HG03139 (cell line): Measurements from ENCODE around the gene OSCP1.

ENCODE experiments used
- ATAC-seq: cut with Tn5 transposase; IDR thresholded peaks from one replicate; pipeline ENCODE4 v1.9.1; 2021; ENCODE audit not compliant: unreplicated experiment

Gene OSCP1

DNA sequence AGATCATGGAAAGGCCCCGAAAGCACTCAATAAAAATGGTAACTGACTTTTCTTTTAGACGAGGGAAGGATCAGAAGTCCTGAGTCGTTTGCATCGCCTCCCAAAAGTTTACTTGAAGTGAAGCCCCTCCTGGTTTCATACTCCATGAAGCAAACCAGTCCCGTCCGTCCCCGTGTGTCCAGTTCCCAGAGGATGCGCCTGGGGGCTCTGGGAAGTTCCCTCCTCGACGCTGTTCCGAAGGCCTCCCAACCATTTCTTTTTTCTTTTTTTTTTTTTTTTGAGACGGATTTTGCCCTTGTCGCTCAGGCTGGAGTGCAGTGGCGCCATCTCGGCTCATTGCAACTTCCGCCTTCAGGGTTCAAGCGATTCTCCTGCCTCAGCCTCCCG lies 661 bp upstream of the OSCP1 start:
- ATAC-seq = no peak

DNA sequence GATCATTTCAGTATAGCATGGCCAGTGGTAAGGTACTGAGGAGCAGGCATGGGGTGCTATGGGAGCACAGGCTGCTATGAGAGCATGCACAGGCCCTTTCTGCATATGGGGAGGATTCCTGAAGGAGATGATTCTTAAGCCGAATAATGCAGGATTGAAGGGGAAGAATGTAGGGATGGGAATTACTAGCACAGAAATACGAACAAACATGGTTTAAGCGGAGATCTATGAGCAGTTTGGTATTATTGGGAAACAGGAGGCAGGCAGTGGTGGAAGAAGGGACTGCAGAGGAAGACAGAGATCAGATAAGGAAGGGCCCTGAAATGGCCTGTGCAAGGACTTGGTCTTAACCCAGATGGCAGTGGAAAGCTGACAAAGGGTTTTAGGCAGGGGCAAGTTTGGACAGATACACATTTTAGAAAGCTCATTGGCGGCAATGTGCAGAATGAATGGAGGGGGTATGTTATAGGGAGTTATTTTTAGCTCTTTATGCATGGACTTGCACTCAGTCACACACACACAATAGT lies 1.7 kb downstream of the OSCP1 start:
- ATAC-seq = no peak

DNA sequence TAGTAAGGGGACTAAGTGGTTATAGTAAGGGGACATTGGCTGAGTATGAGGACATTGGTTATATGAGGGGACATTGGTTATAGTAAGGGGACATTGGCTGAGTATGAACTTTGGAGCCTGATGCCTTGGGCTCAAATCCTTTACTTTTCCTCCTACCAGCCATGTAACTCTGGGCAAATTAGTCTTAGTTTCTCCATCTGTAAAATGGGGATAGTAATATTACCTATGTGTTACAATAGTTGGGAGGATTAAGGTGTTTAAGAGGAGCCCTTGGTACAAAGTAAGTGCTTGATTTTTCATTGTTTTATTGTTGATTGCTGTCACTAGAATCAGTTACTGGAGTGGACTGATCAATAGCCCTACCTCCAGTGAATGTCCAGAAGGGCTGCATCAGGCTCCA lies 2.8 kb downstream of the OSCP1 start:
- ATAC-seq = no peak

DNA sequence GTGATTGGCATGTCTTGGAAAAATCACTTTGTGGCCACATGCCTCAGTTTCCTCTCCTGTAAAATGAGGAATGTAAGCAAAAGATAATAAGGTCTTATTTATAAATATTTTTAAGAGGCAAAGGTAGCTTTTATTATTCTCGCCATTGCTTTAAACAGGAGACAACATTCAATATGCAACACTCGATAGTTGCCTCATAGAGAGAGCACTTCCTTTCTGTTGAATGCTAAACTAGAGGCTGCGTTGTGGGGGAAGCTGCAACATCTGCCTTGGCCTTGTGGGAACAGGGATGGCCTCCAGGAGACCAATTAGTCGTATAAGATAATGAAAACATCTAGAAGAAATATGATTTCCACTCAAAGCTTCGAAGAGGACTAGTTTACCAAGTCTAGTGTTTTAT lies 3.5 kb downstream of the OSCP1 start:
- ATAC-seq = no peak

DNA sequence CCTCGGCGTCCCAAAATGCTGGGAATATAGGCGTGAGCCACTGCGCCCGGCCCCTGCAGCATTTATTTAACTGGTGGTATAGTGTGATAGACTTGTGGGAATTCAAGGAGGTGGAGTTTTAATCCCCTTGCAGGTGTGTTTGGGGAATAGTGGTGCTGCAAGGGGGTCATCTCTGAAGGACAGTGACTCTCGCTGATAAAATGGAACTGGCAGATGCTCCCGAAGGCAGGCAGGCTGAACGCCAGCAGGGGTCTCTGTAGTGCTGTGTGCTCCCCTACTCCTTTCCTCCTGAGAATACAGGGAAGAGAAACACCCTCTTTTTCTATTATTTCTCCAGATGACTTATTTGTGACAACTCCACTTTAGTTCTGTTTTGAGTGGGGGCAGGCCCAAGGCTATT lies 4.0 kb downstream of the OSCP1 start:
- no peak for ATAC-seq

DNA sequence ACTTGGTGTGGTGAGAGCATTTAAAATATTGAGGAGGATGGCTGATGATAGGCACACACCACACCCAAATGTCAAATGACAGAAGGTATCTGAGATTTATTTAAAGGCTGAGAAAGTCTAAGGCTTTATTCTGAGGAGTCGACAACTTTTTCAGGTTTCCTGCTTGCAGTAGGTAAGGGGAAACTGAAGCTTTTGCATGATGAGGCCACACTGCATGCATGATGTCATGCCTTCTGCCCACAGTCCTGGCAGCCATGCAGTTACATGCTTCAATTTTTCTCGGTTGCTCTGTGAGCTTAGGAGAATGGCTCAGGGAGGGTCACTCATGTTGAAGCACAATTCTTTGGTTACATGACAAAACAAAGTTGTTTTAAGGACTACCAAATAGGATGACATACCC lies 7.0 kb downstream of the OSCP1 start:
- no peak for ATAC-seq

DNA sequence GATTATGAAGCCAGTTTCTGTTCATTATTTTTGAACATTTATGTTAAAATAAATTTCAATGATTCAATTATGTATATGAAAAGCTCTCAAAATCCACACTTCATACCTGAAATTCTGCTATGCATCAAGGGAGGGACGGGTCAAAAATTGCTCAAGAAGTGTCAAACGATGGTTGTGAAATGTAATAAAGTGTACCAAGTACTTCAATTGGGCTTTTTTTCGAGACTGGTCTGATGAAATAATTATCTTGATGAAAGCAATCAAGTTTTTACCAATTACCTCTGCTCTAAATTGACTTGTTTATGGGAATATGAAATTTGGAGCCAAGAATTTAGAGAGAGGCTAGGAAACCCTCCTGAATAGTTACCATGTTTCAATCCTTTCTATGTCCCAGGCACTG lies 7.9 kb downstream of the OSCP1 start:
- no peak for ATAC-seq

DNA sequence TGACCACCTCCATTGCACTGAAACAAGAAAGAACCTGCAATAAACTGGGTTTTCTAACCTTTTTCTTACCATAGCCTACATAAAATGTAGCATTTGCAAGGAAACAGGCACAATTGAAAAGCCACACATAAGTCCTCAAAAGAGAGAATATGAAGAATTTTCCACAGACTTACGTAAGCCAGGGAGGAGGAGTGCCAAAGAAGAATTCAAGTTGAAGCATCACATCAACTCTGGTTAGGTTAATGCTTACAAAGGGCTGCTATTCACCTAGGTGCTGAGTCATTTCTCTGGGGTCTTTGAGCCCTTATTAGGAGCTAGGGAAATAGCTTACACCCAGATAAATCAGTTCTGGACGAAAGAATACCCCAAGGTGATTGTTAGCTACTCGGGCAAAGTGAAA lies 9.6 kb downstream of the OSCP1 start:
- no peak for ATAC-seq

DNA sequence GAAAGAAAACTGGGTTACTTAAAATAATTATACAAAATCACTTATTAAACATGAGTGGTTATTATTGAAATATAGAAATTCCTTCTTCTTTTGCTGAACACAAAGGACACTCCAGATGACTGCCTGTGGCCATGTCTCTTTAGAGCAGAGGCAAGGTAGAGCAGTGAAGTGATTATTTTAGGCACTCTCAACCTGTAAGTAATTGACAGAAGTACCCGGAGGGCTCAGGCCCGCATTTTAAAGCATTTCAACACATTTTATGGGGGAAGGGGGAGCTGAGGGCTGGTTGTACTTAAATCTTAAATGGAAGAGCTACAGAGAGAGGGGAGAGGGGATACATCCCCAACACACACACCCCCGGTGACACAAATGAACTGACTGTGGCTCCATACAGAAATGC lies 10.2 kb downstream of the OSCP1 start:
- no peak for ATAC-seq

DNA sequence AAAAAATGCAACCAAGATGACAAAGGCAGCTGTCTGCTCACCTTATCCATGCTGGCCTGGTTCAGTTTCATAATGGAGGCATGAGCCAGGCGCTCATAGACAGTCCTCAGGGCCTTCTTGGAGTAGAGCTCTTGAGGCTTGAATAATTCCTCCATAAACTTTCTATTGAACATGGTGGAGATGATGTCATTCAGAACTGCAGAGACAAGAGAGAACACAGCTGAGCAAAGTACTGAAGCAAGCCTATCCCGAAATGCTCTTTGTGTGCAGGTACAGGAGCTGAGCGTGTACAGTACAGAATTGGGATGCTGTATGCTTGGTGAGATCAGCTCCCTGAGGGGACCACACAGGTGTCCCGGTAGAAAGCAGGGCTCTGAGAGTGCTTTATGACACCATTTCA lies 11.5 kb downstream of the OSCP1 start:
- ATAC-seq = no peak

DNA sequence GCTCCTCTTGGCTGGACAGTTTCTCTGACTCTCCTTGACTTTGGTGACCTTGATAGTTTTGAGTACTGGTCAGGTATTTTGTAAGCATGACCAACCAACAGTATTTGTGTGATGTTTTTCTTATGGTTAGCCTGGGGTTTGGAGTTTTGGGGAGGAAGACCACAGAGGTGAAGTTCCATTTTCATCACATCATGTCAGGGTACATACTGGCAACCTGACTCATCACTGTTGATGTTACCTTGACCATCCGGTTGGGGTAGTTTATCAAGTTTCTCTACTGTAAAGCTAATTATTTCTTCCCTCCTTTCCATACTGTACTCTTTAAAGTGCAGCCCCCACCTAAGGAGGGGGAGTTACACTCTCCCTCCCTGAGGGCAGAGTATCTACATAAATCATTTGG lies 13.4 kb downstream of the OSCP1 start:
- no peak for ATAC-seq

DNA sequence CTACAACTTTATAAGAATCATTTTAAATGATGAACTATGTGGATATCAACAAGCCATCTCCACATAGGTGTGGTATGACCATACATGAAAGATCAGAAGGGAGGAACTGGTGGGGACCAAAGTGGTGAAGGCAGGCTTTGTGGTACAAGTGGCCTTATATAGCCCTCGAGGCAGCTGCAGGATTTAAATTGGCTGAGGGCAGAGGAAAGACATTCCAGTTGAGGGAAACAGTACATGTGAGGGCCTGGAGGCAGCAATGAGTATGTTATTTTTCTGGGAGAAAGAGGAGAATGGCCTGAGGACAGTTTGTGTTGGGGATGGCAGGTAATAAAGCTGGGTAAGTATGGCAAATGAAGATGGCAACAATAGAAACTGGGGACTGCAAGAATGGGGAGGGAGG lies 17.1 kb downstream of the OSCP1 start:
- no peak for ATAC-seq

DNA sequence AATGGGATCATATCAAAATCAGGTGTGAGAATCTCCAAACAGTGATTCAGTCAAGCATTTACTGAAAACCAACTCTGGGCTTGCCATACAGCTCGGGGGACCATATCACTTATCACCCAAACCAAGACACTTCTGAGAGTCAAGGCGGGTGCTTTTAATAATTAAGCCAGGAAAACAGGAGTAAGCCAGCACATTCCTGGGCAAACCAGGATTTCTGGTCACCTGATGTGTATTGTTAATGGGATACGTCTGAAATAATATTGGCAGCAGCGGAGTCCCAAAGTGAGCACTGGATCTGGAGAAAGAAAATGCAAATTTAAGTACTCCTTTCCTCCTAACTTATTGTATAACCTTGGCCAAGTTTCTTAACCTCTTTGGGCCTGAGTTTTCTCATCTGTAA lies 17.6 kb downstream of the OSCP1 start:
- ATAC-seq = no peak

DNA sequence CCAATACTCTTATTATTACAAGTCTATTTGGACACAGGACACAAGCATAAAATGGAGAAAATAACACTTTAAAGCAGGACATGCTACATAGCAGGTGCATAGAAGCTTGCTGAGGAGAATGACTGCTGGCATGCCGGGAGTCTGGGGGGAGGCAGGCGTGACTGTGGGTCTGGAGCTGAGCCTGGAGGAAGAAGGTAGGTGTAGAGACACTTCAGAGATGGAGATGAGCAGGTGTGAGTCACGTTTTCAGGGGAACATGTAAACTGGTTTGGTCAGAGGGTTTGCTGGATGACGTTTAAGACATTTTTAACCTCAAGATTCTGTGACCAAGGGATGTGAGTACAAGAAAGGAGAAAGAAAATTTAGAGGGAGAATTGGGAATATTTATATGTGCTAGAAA lies 24.5 kb downstream of the OSCP1 start:
- no peak for ATAC-seq

DNA sequence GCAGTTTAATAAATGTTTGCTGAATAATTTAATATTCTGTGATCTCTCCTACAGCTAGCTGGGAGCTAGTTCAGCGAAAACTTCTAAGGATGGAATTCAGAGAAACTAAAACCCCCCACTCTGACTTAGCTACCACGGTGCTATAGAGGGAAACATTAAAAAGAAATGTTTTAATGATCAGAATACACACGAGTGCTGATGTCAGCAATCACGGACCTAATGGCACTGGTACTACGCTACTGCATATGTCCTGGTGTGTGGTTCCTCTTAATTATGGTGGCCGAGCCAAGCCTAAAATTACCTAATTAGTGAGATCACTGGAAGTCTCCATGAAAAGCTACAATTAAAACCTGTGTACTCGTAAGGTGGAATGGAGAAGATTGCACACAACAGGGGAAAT lies 28.6 kb downstream of the OSCP1 start:
- ATAC-seq = no peak

DNA sequence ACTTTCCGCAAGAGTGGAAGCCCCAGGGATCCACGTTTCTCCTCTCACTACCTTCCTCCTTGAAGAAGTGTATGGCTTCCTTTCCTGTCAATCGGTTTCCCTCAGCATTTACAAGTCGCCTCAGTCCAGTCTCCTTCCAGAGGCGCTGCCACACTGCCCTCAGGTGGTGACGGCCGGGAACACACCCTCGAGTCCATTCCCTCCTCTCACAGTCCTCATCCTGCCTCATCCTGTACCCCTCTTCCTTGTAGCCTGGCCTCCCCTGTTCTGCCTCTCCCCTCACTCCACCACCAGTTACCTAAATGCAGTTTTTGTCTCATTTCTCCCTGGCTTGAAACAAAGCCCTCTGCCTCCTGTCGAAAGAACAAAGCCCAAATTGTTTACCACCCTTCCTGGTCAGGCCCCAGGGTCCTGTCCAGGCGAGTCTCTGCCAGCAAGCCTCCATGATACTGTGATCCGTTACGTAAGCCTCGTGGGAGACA lies 29.4 kb downstream of the OSCP1 start:
- ATAC-seq = no peak

DNA sequence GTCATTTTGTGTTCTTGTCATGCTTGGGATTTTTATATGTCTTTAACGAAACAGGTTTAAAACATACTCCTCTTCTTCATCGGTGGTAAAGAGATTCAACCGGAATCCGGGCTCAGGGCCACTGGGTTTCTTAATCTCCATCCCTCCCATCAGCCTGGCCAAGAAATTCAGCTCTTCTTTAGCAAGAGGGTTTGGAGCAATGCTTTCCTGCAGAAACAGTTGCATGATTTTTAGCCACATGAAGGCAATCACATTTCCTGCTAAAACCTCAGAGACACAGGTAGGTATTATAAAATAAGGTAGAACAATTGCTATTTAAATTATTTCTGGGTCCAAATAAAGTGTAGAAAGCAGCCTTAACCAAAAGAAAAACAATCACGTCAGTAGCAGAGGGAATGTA lies 29.8 kb downstream of the OSCP1 start:
- ATAC-seq = no peak

DNA sequence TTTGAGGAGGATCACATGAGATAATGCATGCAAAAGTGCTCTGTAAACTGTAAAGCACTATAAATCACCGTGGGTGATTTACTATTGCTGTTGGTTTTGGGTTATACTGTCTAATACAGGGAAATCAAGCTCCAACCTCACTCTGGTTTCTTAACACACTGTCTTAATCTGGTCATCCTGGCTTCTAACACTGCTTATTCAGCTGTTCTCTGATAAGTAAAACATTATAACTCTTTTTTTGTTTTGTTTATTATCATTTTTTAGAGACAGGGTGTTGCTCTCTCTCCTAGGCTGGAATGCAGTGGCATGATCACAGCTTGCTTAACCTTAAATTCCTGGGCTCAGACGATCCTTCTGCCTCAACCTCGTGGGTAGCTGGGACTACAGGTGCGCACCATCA lies 30.7 kb downstream of the OSCP1 start:
- no peak for ATAC-seq

DNA sequence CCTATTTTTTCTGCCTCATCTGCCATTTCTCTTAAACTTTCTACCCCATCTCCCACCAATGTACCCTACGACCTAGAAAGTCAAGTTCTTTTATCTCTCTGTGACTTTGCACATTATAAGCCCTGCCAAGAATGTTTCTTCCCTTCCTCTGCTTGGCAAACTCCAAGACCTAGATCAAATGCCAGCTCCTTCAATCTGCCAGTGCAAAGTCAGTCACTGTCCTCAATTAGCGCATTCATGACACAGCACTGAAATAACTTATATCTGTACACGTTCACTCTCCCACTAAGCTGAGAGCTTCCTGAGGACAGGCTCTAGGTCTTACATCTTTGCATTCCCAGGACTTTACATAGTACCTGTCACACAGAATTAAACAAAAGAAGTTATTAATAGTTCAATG lies 31.1 kb downstream of the OSCP1 start:
- no peak for ATAC-seq

DNA sequence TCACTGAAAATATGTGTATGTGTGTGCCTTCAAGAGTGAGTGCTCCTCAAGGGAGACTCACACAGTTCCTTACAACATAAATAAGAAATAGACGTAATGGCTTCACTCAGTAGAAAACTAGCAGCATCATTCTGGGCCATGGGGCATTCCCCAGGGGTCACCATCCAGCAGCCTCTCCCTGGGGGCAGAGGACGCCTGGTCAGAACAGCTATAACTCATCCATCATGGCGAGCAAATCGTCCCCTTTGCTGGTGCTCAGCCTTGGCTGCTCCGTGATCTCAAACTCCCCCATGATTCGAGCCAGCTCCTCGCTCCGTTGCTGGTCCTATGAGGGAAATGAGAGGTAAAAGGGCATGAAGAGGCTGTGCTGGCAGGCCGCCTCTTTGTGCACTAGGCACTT lies 32.3 kb downstream of the OSCP1 start:
- ATAC-seq = no peak

DNA sequence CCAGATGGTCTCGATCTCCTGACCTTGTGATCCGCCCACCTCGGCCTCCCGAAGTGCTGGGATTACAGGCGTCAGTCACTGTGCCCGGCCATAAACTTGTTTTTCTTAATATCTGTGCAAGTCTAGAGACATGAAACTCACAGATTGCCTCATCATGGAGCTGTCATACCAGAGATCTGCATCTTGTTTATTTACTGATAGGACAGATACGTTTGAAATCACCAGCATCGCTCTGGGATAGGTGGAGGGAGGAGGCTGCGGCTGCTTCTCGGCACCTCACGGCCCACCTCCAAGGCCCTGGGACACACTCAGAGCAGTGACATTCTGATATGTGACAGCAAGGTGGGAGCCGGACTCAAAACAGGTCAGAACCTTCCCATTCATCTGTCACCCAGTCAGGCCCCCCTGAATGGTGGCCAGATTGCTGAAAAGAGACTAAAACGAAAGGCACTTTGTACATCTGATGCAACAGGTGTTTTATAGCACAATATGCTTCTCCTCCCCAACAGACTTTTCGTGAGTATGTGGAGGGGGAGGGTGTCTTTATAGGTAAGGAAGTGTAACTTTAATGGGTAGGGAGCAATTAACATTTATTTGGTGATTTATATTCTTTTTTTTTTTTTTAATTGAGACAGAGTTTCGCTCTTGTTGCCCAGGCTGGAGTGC lies 34.5 kb downstream of the OSCP1 start:
- no peak for ATAC-seq

DNA sequence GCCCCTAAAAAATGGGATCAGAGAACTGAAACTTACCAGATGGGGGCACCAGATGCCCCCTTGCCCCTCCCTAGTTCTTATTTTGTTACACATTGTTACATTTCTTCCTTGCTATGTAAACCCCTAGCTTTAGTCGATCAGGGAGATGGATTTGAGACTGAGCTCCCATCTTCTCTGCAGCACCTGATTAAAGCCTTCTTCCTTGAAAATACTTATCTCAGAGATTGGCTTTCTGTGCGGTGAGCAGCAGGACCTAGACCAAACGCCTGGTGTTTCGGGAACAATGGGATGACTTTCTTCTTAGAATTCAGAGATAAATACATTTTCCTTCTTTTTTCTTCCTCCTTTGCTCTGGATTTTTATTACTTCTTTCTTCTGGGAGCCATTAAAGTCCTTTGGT lies 35.9 kb downstream of the OSCP1 start:
- no peak for ATAC-seq
